NOMO-1 treated with dmso at 0.1 percent for 144 hours (cell line): ENCODE data around the gene C1orf198.
A peak's percentile ranks its signal among the peaks of the same experiment; 100 is the strongest.

ENCODE experiments used
- DNase-seq: peaks from one replicate; lab custom pipeline; 2025; ENCODE audit not compliant: unreplicated experiment; lab: John Stamatoyannopoulos, UW

The C1orf198 gene, protein sequence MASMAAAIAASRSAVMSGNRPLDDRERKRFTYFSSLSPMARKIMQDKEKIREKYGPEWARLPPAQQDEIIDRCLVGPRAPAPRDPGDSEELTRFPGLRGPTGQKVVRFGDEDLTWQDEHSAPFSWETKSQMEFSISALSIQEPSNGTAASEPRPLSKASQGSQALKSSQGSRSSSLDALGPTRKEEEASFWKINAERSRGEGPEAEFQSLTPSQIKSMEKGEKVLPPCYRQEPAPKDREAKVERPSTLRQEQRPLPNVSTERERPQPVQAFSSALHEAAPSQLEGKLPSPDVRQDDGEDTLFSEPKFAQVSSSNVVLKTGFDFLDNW

DNA sequence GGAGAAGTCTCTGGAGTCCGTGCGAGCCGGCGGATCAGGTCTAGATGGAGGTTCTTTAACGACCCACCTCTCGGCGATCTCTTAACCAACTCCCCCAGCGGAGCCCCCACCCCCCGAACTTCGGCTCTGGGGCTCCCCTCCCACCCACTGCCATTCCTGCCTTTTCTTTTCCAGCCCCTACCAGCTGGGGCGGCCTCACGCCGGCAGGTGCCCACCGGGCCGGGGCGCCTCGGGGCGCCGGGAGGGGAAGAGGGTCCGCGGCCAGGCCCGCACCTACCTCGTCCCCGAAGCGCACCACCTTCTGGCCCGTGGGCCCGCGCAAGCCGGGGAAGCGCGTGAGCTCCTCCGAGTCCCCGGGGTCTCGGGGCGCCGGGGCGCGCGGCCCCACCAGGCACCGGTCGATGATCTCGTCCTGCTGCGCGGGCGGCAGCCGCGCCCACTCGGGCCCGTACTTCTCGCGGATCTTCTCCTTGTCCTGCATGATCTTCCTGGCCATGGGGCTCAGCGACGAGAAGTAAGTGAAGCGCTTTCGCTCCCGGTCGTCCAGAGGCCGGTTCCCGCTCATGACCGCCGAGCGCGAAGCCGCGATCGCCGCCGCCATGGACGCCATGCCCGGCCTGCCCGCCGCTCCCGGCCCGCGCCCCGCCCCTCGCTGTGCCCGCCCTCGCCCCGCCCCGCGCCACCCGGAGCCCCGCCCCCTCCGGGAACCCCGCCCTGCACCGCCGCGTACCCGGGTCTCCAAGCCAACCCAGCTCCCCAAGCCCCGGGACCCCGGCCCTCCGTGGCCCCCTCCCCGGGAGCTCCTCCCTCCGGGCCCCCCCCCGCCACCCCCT, at the start of gene C1orf198:
Gene C1orf198 (minus strand): TSS at position 619 of the 833 bp plus-strand sequence. CDS start 9 bp downstream, at position 610.
- DNase-seq = no peak

DNA sequence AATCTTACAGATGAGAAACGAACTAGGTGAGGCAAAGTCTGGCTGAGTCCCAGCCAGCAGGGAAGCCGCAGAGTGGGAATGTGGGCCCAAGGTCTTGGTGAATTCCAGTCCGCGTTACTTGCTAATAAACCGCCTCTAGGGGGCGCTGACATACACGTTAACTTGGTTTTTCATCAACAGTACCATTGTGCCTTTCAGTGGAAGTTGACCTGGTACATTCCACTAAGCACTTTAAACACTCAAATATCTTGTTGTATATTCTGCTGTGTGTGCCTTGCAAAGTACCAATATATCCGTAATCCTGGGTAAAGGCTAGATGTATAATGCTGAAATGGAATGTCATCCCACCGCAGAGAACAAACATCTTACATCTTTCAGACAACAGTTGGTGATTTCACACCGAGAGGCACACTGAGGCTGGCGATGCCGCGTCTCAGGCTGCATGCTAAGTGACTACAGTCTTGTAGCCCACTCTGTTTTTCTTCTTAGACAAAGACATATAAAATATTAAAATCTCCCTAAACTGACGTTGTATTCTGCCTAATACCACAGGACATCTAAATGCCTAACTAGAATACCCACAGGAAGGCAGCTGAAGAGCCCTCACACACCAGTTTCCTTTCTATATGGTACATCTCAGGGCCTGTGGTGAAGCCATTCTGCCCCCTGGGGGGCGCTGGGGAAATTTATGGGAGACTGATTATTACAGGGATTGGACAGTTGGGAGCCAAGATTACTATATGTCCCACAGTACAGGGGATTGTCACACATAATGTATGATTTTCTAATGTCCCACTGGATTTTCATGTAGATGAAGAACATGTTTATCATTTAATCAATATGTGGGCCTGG, 49.2 kb upstream of the C1orf198 start:
- DNase-seq = peak; percentile 7

DNA sequence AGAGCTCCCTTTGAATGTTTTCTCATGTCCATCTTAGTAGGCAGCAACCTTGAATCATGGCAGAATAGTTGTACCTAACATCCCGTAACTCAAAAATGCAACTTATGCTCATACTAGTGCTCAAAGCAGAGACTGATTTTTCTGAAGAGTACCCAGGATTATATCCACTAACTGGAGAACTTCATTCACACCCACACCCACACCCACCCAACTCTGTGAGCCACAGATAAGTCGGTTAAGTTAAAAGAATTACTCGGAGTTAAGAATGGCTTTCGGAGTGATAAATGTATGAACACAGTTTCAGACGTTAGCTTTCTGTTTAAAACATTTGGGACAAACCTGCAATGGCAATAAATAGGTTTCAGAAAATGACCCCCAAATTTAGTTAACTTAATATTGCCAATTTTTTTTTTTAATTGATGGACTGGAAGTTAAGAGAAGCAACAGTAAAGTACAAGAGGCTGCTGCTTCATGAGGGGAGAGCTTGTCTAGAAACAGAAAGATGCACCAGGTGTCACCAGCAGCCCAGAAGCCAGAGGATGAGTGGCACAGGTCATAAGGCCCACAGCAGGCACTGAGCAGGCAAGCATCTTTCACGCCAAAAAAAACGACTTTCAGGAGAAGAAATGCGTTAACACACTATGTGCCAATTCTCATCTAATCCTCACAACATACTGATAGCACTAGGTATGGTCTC, 48.4 kb upstream of the C1orf198 start:
- DNase-seq = no peak

DNA sequence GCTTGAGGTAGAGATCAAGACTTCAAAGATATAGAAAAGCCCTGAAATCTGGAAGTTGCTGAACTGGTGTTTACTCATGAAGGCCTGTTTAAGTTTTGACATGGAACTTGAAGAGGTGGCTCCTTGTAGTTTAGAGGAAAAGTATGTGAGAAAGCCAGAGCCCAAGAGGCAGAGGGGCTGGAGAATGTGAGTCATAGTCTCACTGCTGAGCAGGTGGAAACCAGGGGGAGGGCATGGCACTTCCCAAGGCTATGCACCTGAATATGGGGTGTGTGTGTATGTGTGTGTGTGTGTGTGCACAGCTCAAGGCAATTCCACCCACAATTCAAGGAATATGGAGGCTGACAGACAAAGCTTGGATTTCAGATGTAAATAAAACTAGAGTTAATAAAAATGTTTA, 46.8 kb upstream of the C1orf198 start:
- DNase-seq = no peak

DNA sequence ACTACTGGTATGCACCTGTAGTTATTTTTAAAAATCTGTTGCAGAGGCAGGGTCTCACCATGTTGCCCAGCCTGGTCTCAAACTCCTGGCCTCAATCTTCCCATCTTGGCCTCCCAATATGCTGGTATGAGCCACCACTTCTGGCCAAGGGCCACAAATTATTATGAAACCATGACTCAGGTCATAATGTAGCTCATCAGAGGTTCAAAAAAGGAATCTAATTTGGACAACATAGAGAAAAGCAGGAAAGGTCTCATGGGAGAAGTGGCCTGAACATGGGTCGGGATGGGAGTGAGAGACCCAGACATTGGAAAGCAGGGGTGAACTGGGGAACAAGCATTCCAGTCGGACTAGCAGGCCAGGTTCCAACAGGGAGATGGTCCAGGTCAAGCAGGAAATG, 45.2 kb upstream of the C1orf198 start:
- DNase-seq = no peak

DNA sequence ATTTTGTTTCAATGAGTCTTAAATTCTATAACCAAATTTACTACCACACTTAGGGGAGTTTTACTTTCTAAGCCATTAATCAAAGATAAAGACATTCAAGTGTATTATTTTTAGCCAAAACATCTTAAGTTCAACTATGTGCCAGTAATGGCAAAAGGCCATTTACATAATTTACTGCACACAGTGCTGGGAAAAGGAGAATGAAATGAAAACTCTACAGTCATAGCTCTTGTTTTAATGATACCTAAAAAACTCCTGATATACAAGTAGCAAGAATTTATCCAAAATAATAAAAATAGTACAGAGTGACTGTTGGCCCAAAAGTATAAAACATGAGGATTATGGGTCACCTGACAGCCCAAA, 42.4 kb upstream of the C1orf198 start:
- no peak for DNase-seq

DNA sequence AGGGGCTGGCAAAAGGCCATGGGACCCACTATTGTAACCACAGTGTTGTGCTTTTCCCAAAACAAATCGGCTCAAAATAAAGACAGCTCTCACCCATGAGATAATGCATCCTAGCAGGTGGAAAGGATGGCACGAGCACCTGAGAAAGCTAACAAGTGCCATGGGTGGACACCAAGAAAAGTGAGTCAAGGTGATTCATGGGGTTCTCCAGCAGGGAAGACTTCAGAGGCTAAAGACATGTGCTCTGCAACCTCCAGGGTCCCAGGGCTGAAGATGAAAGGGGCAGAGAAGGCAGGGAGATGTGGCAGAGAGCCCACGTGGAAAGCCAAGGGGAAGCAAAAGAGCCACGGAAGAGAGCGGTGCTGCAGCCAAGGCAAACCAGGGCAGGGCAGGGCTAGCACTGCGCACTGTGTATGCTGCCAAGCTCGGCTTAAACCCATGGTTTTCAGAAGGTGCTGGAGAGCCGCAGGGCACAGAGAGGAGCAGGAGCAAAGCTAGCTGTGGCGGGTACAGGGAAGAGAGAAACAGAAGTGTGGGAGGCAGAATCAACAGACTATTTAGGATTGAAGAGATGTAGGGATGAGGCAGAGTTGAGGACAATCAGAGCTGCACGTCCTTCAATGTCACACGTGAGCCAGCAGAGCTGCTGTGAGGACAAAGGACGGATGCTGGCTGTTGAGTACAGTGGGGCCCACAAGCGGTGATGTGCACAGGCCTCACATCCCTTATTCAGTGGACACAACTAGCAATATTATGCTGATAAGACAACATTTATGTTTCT, 41.8 kb upstream of the C1orf198 start:
- no peak for DNase-seq

DNA sequence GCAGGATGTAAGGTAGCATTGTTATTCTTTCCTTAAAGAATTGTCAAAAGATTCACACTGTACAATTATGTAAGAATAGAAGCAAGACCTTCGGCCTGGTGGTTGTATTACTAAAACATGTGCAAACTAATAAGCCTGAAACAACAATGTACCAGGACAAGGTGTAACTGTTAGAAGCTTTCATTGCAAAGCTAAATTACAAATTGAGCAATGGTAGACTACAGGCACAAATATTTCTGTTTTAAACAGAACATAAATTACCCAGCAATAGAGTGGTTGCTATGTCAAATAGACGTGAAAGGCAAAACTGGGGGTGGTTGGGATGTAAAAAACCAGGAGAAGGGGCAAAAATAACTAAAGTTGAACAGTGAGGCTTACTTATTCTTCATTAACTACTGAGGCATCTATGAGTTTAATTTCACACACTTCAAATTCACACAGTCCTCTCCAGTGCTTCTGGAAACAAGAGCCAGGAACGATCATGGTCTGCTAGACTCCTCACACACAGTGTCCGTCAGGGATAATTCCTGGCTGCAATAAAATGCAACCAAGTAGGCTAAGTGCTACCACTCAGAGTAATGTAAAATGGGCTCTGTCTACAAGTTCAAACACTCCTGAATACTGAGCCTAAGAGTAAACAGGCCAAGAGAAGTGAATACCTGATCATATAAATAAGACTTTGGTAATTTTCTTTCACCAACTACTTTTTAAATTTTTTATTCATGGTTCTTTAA, 39.3 kb upstream of the C1orf198 start:
- no peak for DNase-seq

DNA sequence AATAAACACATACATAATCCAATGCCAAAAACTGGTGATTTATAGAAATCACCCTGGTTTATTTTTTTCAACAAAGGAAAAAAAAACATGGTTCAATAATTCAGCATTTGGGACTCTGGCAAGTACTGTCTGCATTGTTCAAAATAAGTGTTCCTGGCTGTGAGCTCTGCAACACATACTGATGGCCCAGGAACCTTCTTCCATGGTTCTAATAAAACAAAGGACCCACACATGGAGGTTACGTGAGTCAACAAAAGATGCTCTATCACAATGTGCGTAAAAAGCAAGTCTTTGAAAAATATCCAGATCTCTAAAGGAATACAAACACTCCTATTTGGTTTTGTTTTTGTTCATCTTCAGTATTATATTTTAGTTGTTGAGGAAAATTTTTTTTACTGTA, 37.9 kb upstream of the C1orf198 start:
- no peak for DNase-seq

DNA sequence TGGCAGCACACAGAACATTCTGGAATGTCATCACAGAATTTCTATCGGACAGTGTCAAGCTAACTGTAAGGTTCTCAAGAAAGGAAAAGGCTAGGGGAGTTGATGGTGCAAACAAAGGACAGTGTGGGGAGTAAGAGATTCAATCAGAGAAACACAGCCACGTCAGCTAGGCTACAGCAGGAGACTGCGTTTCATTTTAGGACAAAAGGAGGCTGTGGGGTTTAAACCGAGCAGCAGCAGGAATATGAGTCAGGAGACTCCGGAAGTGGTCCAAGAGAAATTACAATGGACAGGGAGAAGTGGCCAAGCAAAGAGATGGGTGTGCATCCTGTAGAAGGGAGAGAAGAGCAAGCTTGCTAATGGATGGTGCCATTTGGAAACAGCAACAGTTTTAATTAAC, 37.4 kb upstream of the C1orf198 start:
- DNase-seq = no peak

DNA sequence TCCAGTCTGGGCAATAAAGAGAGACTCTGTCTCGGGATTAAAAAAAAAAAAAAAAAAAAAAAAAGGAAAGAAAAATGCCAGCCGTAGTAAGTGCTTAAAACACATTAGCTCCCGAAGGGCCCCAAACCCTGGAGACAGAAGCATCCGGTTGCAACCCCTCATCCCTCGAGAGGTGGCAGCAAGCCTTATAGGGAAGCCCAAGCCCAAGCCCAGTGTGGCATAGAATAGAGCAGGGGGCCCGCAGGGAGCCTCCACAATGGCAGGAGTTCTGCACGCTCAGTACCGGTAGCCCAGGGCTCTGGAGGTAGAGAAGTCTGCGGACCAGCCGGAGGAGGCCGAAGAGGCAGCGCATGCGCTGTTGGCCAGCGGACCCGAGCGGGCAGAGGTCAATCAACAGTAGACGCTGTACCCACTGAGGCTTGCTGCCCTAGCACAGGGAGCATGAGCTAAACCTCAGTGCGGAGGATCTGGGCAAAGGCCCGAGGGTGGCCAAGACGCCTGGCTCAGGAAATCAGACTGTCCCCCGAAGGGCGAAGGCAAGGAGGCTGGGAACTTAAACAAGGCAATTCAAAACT, 34.1 kb upstream of the C1orf198 start:
- no peak for DNase-seq

DNA sequence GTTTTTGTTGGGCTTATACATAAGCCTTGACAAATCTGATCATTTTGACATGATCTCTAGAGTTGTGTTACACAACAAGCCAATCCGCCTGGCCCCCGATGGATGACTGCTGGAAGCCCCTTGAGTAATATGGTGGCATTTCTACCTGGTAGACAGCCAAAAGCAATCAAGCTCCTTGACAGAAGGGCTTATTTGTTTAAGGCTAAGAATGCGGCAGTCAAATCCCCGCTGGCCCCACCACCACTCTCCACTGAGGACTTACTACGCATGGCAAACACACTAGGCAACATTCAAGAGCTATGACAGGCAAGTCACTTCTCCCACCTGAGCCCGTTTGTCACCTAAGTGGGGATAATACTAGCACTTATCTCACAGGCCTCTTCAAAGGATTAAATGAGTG, 33.4 kb upstream of the C1orf198 start:
- DNase-seq = no peak

DNA sequence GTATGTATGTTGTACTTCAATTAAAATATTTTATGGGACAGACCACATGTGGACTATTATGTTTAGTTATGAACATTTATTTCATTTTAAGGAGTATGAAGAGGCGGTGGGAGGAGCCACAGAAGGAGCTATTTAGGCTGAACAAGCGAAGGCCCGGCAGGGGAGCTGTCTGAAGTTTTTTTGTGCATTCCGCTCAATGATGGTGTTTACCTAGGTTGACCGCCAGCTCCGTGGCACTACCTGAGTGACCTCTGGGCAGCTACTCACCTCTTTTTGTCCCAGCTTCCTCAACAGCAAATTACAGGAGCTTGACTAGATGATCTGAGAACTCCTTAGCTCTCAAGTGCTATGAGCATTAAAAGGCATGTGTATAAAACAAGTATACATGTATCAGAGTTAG, 32.7 kb upstream of the C1orf198 start:
- no peak for DNase-seq

DNA sequence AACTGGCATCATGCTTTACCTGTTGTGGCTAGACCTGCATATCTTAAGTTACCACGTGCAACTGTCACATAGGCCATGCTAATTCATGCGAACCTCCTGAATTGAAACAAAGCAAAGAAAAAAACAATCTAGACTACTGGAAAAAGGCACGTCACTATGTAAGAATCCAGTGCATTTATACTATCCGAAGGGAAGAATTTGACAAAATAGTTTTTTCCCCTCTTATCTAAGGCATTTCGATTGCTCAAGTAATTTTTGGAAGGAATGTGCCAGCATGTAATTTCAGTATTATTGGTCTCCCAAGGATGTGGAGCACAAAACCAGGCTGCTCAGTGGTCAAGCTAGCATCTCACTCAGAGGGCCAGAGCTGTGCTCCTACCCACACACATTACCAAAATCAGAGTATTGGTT, 31.5 kb upstream of the C1orf198 start:
- DNase-seq = no peak

DNA sequence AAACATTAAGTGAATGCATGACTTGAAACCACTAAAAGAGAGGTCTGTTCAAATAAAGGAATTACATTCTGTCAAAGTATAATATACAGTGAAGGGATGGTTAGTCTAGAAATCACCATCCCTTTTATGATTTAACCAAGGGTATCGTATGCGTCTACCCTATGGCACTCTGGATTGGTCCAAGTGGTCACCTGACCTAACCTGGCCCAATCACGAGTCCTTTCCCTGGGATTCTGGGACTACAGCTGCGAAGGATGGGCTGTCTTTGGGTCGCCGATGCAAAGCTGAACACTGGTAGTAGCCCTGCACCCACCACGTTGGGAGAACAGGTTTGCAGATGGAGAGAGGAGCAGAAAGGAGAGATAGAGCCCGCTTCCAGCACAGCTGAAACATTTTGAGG, 30.4 kb upstream of the C1orf198 start:
- DNase-seq = no peak

DNA sequence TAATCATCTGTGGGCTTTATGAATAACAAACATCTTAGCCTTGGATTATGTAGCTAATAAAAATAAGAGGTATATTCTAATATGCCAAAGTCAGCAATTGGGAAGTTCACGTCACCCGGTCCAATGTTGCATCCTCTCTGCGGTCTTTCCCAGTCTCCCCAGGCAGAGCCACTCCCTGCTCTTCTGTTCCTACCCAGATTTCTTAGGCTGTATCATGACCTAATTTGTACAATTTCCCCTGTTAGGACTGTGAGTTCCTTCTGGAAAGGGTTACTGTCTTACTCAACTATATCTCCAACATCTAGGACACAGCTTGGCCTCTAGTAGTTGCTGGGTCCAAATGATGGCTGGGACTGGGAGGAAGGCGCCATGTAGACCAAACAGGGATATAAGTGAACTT, 29.8 kb upstream of the C1orf198 start:
- no peak for DNase-seq

DNA sequence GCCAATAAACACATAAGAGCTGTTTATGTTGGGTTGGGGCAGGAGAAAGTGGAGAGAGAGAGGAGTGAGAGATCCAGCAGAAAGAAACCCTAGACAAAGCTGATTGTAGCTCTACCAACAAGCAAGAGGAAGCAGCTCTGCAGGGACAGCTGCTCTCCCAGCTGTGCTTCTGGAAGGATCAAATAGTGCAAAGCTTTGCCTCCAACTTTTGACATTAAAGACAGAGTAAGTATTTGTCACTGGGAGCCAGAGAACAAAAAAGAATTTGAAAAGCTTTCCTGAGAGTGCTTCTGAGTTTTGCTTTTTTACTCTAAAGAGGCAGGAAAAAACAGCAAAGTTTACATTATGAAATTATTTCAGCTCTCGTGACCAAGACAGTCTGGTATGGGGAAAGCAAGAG, 28.5 kb upstream of the C1orf198 start:
- DNase-seq = no peak

DNA sequence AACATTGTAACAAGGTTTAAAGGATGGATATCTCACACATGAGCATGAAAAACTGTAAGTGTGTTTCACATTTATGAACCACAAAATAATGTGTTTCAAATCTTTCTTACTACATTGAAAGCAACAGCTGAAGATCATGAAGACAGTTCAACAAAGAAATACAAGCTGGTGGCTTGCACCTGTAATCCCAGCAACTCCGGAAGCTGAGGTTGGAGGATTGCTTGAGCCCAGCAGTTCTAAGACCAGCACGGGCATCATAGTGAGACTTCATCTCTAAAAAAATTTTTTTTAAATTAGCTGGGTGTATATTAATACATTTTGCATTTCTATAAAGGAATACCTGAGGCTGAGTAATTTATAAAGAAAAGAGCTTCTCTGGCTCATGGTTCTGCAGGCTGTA, 27.1 kb upstream of the C1orf198 start:
- no peak for DNase-seq

DNA sequence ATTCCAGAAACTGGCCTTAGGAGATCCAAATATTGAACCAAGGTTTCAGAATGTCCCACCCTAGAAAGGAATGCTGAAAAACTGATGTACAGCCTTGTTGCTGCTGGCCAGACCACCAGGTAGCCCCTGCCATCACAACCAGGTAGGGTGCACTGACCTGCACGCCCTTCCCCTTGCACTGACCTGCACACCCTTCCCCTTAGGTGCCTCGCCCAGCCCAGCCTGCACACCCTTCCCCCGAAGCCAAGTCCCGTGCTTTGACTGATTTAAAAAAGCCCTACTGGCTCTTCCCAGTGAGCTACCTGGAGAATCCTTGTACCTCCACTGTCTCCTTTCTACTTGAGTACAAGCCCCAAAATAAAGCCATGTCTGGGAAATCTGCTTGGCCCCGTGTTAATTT, 26.3 kb upstream of the C1orf198 start:
- DNase-seq = no peak
